Fibroblast of upper back skin (primary cell): ENCODE data around the gene KIF18B.

Experiments
- DNase-seq: peaks from one replicate; pipeline ENCODE4 v3.0.0-alpha.2; 2013

Gene KIF18B

DNA sequence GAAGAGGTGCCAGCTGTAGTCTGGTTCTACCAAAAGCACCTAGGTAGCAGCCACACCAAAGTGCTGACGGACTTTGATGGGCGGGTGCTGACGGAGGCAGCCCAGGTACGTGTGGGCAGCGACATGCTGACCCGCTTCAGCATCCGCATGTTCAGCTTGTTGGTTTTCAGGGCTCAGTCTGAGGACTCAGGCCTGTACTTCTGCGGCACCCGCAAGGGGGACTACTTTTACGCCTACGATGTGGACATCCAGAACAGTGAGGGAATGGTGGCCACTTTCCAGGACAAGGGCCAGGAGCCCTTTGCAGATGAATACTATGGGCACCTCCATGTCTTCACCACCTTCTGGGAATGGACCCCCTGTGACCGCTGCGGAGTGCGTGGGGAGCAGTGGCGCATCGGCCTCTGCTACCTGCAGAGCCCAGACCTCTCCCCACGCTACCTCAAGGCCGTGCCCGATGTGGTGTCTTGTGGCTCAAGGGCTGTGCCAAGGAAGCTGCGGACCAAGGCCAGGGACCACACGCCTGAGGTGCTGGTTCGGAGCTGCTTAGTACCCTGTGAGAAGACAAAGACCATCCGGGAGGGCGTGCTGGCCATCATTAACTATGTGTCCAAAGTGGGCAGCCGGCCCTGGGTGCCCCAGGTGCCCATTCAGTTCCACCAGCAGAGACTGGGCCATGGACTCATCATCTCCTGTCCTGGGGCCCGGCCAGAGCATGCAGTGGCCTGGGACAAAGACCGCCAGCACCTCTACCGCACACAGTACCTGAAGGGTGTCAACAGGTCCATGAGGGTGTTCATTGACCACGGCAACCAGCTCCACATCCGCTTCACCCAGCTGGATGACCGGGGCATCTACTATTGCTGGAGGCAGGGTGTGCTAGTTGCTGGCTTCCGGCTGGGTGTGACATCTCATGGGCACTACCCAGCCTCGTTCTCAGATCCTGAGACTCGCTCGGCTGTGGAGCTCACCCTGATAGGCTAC is 43.3 kb downstream of the KIF18B start:
- DNase-seq: no peak

DNA sequence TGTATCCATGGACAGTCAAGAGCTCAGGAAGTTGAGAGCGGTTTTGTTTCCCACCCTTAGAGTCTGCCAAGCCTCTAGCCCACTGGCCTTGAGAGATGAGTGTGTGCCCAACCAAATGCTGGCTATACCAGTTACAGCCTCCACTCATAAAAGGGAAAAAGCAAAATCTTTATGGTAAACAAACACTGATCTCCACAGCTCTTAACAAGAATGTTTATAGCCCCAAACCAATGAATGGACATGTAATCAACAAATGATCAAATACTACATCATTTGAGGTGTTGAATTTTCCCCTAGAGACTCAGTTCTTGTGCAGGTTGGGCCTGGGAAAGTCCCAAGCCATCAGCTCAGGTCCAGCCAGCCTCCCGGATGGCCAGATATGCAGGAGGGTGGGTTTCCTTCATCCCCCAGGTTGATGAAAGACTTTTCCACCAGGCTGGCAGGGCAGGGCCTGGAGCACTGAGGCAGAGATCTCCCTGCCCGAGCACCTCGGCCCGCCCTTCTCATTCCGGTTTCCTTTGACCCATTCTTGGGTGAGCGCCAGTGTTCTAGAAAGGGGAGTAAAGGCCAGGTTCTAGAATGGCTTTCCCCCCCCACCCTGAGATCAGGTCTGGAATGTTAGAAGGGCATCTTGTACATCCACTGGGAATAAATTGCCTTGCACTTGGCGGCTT is 44.4 kb downstream of the KIF18B start:
- DNase-seq: no peak

DNA sequence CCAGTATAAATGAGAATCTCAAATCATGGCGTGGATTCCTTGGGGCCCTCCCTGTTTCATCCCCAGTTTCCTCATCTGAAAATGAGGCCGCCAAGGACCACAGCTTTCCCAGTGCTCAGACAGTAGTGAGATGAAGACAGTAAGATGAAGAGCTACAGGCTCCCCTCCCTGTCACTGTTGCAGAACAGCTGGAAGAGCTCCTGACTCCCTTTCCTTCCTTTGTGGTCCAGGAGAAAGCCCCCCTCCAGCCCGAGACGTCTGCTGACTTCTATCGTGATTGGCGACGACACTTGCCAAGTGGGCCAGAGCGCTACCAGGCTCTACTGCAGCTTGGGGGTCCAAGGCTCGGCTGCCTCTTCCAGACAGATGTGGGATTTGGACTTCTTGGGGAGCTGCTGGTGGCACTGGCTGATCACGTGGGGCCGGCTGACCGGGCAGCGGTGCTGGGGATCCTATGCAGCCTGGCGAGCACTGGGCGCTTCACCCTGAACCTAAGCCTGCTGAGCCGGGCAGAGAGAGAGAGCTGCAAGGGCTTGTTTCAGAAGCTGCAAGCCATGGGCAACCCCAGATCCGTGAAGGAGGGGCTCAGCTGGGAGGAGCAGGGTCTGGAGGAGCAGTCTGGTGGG is 45.3 kb downstream of the KIF18B start:
- DNase-seq: no peak

DNA sequence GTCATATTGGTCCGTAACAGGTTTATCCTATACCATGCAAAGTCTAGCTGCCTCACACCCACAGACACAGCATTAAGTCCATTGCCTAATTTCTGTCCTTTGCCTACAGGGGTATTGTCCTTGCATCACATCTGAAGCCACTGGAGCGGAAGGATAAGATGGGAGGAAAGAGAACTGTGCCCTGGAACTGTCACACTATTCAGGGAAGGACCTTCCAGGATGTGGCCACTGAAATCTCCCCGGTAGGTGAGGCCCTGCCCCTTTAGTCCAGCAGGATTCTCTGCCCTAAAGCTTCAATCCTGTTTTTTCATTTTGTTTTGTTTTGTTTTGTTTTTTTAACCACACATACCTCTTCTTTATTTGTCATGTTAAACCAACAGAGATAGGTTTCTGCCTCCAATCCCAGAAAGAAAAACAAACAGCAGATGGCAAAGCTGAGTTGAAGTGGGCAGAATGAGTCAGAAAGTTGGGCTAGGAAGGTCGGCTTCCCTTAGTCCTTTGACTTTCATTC is 46.1 kb downstream of the KIF18B start:
- DNase-seq: no peak

DNA sequence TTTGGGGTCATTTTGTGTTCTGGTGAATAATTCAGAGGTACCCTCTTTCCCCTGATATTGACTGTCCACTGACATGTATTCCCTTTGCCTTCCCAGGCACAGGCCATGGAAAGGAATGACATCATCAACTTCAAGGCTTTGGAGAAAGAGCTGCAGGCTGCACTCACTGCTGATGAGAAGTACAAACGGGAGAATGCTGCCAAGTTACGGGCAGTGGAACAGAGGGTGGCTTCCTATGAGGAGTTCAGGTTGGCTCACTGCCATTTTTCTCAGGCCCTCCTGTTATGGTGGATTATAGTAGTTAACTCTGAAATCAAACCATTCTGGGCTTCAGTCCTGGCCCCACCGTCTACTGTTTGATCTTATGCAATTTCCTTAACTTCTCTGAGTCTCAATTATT is 46.7 kb downstream of the KIF18B start:
- DNase-seq: peak; percentile 71

DNA sequence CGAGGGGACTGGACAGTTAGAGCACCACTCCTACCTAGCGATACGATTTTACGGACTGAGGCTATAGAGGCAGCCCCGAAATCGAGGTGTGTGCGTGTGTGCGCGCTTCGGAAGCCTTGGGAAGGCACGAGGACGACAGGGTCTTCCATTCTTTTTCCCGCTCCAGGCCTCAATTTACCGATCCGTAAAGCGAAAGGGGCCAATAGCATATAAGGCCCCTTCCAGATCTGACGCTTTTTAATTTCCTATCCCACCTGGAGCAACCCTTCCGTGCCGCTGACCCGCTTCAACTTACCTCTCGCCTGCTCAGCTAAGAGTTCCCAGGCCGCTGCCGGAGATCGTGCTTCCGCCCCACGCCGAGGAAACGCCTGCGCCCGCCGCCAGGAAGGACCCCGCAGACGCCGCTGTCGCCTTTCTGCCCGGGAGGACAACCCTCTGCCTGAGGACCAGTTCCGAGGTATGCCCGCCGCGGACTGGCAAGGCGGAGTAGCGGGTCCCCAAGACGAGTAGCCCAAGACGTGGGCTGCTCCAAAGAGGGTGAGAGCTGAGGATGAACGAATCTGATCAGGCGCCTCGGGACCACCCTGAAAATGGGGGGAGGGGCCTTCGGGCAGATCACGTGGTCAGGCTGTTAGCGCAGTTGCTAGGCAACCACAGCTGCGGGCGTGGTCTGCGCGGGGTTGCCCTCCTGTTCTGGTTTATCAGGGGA is 48.3 kb downstream of the KIF18B start, which contains the start of gene EFTUD2:
Gene EFTUD2, minus strand, starts transcription at position 372 of the 709 bp plus-strand sequence. CDS start 4,924 bp downstream, outside the sequence.
- peak; percentile 86 for DNase-seq

DNA sequence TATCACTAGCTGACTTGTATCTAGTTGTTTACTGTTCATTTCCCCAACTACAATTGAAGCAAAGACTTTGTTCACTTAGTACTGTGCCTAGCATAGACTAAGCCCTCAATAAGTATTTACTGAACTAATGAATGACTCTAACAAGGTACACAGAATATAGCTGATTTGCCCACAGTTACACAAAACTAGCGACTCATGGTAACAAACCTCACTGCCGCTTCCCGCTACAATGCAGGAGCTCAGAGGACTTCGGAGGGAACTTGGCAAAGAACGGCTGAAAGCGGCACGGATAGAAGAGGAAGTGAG is 48.9 kb downstream of the KIF18B start:
- DNase-seq: no peak

DNA sequence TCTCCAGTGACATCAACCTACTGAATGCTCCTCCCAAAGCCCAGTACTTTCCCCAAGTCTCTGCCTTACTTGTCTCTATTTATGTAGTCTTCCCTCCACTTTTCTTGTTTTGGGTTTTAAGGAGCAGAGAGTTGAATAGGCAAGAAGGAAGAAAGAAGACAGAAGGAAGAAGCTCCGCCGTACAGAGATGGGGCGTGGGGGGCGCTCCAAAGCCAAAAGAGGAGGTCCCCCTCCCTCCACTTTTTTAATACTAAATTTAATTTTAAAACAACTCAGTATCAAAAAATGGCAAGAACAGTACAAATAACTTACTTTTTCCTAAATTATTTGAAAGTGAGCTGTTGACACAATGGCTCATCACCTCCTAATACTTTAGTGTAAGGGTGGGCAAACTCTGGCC is 52.9 kb downstream of the KIF18B start:
- no peak for DNase-seq

DNA sequence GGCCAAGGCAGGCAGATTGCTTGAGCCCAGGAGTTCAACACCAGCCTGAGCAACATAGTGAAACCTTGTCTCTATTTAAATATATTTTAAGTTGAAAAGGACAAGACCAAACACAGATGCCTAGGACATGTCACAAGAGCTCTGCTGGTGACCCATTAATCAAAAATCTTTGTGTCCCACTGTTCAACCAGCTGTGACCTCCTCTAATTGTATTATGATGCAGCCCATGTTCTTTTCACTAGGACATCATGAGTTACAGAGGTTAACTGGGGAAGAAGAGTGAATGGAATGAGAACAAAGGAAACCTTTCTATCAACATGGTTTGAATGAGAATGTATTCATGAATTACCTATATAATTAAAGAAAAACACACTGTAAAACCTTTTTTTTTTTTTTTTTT is 55.3 kb downstream of the KIF18B start:
- no peak for DNase-seq

DNA sequence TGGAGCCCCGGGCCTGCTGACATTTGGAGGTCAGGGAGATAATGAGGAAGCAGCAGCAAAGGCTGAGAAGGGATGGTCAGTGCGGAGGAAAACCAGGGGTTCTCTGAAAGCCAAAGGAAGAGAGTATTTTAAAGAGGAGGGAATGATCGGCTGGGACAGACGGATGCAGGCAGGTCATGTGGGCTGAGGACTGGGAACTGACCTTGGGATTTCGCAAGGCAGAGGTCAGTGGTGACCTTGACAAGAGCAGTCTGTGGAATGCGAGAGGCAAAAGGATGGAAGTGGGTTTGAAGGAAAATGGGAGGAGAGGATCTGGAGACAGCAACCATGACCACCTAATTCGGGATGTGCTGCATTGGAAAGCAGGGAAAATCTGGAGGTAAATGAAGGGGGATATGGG is 58.6 kb downstream of the KIF18B start:
- no peak for DNase-seq

DNA sequence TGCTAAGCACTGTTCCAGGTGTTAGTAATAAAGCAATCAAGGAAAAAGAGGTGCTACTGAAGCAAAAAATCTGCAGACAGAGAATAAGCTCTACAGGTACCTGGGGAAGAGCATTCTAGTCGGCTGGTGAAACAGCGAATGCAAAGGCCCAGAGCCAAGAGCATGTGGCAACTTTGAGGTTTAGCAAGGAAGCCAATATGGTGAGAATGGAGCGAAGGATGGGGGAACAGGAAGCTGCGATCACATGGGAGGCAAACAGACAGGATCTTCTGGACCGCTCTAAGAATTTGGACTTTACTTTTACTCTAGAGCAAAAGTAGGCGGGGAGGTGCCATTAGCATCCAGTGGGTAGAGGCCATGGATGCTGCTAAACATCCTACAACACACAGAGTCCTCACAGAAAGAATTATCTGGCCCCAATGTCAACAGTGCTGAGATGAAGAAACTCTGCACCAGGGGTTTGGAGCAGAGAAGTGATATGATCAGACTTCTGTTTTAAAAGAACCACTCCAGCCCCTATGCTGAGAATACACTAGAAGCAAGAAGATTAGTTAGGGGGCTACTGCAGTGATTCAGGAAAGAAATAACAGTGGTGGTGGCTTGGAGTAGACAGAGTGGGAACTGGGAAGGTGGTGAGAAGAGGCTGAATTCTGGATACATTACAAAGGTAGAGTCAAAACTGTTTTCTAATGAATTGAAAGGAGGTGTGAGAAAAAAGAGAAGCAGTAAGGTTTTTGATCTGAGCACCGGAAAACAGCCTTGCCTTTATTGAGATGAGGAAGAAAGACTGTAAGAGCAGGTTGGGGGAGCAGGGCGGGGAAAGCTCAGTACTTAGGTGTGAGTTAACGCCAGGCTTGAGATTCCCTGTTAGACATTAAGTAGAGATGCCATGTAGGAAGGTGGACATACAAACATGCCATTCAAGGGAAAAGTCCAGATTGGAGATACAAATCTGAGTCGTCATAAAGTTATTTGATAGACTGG is 59.3 kb downstream of the KIF18B start:
- no peak for DNase-seq

DNA sequence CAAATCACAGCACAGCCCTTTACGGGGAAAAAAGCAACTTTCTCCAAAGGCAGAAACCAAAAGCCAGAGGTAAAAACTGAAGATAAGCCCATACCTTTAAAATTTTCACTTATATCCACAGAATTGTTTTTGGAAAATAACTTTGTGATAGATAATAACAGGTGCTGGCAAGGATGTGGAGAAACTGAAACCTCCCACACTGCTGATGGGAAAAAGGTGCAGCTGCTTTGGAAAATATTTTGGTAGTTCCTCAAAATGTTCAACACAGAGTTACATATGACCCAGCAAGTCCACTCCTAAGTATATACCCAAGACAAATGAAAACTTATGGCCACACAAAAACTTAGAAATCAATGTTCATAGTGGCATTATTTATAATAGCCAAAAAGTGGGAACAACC is 60.6 kb downstream of the KIF18B start:
- no peak for DNase-seq

DNA sequence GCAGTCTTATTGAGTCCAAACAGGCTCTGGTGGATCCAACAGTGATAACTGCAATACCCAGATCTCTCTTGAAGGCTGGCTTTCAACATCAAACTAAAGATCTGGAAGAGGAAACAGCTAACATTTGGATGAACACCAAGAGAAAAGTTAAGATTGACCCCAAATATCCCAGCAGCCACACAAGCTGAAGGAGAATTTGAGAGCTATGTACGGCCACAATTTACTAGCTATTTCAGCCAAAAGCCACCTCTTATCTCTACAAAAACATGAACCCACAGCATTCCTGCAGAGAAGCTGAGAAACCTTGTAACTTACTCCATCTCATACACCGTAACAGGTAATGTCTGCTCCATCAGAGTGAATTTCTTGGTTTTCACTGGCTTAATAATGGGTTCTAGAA is 62.6 kb downstream of the KIF18B start:
- no peak for DNase-seq

DNA sequence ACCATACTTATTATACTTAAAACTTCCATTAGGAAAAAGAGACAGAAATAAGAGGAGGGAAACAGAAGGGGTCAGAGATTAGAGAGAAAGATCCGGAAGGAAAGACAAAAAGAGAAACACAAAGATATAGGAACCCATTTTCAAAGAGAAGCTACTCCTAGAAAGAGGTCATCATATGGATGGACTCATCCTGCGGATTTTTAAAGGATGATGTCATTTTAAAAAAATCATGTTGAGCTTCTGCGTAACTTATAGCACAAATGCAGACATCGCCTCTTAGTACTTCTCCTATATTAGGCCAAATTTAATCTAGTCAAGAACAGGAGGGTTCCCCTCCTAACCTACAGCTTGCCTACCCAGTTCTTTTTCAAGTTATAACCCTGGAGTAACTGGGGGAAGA is 66.4 kb downstream of the KIF18B start:
- DNase-seq: no peak

DNA sequence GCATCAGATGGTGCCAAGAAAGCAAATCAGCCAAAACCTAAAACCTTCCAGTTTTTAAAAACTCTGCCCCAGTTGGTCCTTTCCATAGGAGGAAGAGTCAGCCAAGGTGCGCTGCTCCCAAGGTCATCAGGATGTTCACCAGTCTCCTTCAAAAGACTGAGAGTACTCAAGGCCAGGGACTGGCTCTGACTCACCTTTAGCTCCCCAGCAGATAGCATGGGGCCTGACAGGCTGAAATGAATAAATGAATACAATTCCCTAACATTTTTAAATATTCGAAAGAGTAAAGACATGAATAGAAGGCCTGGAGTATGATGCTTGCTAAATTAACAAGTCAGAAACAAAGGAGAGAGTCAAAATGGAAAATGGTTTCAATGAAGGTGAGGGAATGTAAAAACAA is 67.5 kb downstream of the KIF18B start:
- no peak for DNase-seq

DNA sequence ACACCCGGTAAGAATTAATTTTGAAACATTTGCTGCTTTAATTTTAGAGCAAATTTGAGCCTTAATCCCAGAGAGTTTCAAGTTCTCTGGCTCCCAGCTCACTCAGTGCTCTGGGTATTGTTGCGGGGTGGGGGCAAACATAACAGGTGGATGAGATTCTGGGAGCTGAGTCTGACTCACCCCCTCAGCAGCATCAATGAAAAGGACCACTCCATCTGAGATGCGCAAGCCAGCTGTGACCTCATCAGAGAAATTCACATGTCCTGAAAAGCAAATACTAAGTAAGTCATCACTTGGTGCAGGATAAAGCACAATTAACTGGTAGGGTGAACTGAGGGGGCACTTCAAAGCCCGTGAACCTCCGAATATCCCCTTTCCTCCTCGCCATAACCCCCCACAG is 68.2 kb downstream of the KIF18B start:
- DNase-seq: no peak

DNA sequence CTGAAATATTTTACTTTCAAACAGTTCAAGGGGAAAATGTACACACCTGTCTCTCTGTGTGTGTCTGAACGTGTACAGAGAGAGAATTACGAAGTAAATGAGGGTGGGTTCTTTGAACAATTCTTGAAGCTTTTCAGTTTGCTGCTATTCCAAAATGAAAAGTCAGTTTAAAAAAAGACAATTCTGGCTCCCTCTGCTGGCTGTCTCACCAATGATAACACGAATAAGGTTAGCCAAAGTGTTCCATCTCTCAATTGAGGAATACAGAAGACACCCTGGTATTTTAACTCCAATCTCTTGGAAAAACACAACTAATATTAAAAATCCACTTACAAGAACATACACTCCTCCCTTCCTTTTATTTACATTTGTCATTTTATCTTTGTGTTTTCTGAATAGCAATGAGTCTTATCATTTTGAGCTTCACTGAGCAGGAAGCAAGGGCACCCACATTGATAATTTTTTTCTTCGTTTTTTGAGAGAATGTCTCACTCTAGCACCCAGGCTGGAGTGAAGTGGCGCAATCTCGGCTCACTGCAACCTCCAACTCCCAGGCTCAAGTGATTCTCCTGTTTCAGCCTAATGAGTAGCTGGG is 68.8 kb downstream of the KIF18B start:
- peak; percentile 39 for DNase-seq

DNA sequence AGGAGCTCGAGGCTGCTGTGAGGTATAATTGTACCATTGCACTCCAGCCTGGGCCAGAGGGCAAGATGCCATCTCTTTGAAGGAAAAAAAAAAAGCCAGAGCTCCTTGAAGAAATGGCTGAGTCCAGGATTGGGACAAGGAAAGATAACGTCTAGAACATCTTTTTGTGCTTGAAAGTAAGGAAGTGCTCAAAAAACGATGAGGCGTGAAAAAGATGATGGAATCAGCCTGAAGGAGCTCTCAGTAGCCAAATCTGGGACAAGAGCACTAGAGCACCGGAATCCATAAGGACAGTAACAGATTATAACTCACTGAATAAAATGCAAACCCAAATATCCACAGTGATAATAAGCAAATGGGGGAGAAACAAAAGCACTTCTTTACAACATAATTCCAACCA is 70.5 kb downstream of the KIF18B start:
- no peak for DNase-seq

DNA sequence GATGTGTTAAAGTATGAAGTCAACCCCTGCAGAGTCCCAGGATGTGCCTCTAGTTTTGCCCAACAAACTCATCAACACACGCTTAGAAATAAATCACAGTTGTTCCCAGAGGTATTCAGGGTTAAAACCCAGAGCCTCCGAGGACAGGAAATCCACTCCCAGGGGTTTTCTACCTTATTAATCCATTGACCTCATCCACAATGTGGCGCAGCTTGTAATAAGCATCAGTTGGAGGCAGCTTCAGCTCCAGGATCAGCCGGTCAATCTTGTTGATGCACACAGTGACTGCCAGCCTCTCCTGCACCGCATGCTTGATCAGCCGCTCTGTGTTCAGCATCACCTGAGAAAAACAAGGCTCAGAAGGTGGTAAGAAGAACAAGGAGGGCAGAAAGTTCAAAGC is 71.8 kb downstream of the KIF18B start:
- no peak for DNase-seq
